HepG2 (cell line): Measurements from ENCODE around the gene MAPK11. TPM values are rescaled to one million over a fixed set of nuclear protein-coding genes. Genes with fewer than 3 reads are reported as not detected.
A peak's percentile ranks its signal among the peaks of the same experiment; 100 is the strongest.

Experiments
- ATAC-seq: fragments of 200-7000 bp; cut with Tn5 transposase; 3 replicates; pipeline ENCODE4 v1.9.1; 2020; ENCODE audit warnings: mild to moderate bottlenecking, moderate library complexity
- BruUV-seq: library from RNA; stranded (reverse); fragments of 400-500 nt; replicated peaks from 2 replicates; lab custom pipeline; 2021; lab: Mats Ljungman, UMichigan
- CTCF ChIA-PET: fragments of 300-600 bp; formaldehyde crosslinking; extraction: SDS; loops from one replicate; lab custom pipeline; 2021; ENCODE audit warnings: low total read pairs, inconsistent platforms, low intra/inter-chr PET ratio; lab: Yijun Ruan, JAX
- POLR2A ChIA-PET: fragments of 350-600 bp; sonication (Branson Sonifier 250); formaldehyde crosslinking; loops from one replicate; lab custom pipeline; 2020; ENCODE audit warnings: antibody characterized with exemption, inconsistent platforms; lab: Yijun Ruan, JAX
- DNase-seq: peaks from one replicate; pipeline ENCODE4 v3.0.0-alpha.2; 2015; ENCODE audit warnings: low spot score
- FAIRE-seq: peaks from 3 replicates; lab custom pipeline; 2011; peaks lifted over from hg19 to GRCh38; lab: Jason Lieb, UNC
- H2AFZ ChIP-seq: one replicate; pipeline ENCODE4 v1.6.1; 2011; ENCODE audit warnings: low read length, inconsistent platforms
- H3K27ac ChIP-seq: fragments of 300-600 bp; 3 replicates; pipeline ENCODE4 v1.8.0; 2011; ENCODE audit warnings: mixed run types, mild to moderate bottlenecking, mixed read lengths, low read length, inconsistent platforms; ENCODE audit not compliant: insufficient read depth; ENCODE audit errors: extremely low read length
- H3K27me3 ChIP-seq, 2 experiments: fragments of 200-600 bp in 1 of 2; 2 replicates in 1 of 2; 3 replicates in 1 of 2; pipeline versions ENCODE4 v1.6.0 to v1.8.0; 2011; ENCODE audit warnings: low read length in 2 of 2, mild to moderate bottlenecking in 2 of 2, moderate library complexity in 2 of 2, inconsistent platforms in 1 of 2; ENCODE audit not compliant: insufficient read depth in 2 of 2, control insufficient read depth in 1 of 2
- H3K36me3 ChIP-seq, 2 experiments: fragments of 200-600 bp in 1 of 2; replicated peaks in 1 of 2; 2 replicates in 1 of 2; 3 replicates in 1 of 2; pipeline versions ENCODE4 v1.5.1 to v1.8.0; 2011; ENCODE audit warnings: low read length in 2 of 2, inconsistent platforms in 1 of 2; ENCODE audit not compliant: insufficient read depth in 2 of 2, control insufficient read depth in 1 of 2
- H3K4me1 ChIP-seq: 2 replicates; pipeline ENCODE4 v1.5.1; 2012; ENCODE audit warnings: low read length, inconsistent platforms; ENCODE audit not compliant: insufficient read depth
- H3K4me2 ChIP-seq: 2 replicates; pipeline ENCODE4 v1.6.0; 2011; ENCODE audit warnings: low read depth, low read length, inconsistent platforms
- H3K4me3 ChIP-seq, 3 experiments: fragments of 200-600 bp in 1 of 3; sonication (generic), shearing (Covaris generic) in 1 of 3; replicated peaks in 1 of 3; 2 replicates each; pipeline ENCODE4 v1.5.1; 2011 to 2016; ENCODE audit warnings: low read length in 3 of 3, inconsistent platforms in 2 of 3, low read depth in 2 of 3, mild to moderate bottlenecking in 2 of 3, control low read depth in 1 of 3, mixed read lengths in 1 of 3; ENCODE audit not compliant: insufficient read depth in 1 of 3
- H3K79me2 ChIP-seq: one replicate; pipeline ENCODE4 v1.6.1; 2011; ENCODE audit warnings: low read length, inconsistent platforms; ENCODE audit not compliant: insufficient read depth
- H3K9ac ChIP-seq: 2 replicates; pipeline ENCODE4 v1.6.0; 2011; ENCODE audit warnings: mild to moderate bottlenecking, low read depth, low read length, inconsistent platforms; ENCODE audit not compliant: insufficient read depth
- H3K9me3 ChIP-seq: 2 replicates; pipeline ENCODE4 v1.5.1; 2012; ENCODE audit warnings: mild to moderate bottlenecking, low read length
- H4K20me1 ChIP-seq: 2 replicates; pipeline ENCODE4 v1.6.0; 2011; ENCODE audit warnings: inconsistent platforms, mild to moderate bottlenecking, low read length, moderate library complexity; ENCODE audit not compliant: insufficient read depth
- CTCF ChIP-seq: sonication (generic); formaldehyde crosslinking; IDR thresholded peaks from 2 replicates; pipeline ENCODE4 v1.5.0; 2020; ENCODE audit warnings: mild to moderate bottlenecking, missing genetic modification reagents, moderate library complexity
- FOXJ3 ChIP-seq: sonication (generic); formaldehyde crosslinking; IDR thresholded peaks from 2 replicates; pipeline ENCODE4 v1.4.0; 2020; ENCODE audit warnings: missing genetic modification reagents, mild to moderate bottlenecking, borderline replicate concordance
- HDAC2 ChIP-seq: sonication (generic); formaldehyde crosslinking; IDR thresholded peaks from 2 replicates; pipeline ENCODE4 v1.4.0; 2020; ENCODE audit warnings: missing genetic modification reagents
- HIVEP1 ChIP-seq: sonication (generic); formaldehyde crosslinking; IDR thresholded peaks from 2 replicates; pipeline ENCODE4 v1.4.0; 2020; ENCODE audit warnings: mild to moderate bottlenecking, missing genetic modification reagents
- POLR2G ChIP-seq: fragments of 200-400 bp; formaldehyde crosslinking; IDR thresholded peaks from 2 replicates; pipeline ENCODE4 v1.6.1; 2018; ENCODE audit warnings: mild to moderate bottlenecking, low read depth, low read length, moderate library complexity
- RBM22 ChIP-seq: fragments of 200-400 bp; formaldehyde crosslinking; optimal IDR thresholded peaks from 2 replicates; pipeline ENCODE3; 2017; ENCODE audit warnings: mild to moderate bottlenecking, low read length, moderate library complexity
- RNF2 ChIP-seq: fragments of 450-650 bp; conservative IDR thresholded peaks from 2 replicates; pipeline ENCODE4 v1.6.1; 2016; ENCODE audit warnings: low read depth
- ZFX ChIP-seq: sonication (generic); formaldehyde crosslinking; IDR thresholded peaks from 2 replicates; pipeline ENCODE4 v1.4.0; 2020; ENCODE audit warnings: mild to moderate bottlenecking, low read depth, missing genetic modification reagents, moderate library complexity
- ZNF816 ChIP-seq: sonication (generic); formaldehyde crosslinking; IDR thresholded peaks from 2 replicates; pipeline ENCODE4 v1.8.0; 2022; ENCODE audit warnings: missing genetic modification reagents, mild to moderate bottlenecking, borderline replicate concordance
- WGBS: methylation state at CpG from one replicate; pipeline ENCODE4 v1.1.6; 2017; ENCODE audit warnings: low lambda C conversion rate; 5-methylcytosine and 5-hydroxymethylcytosine counted together
- in situ Hi-C: cut with HindIII; loops from 2 replicates; pipeline ENCODE4 v1.10.0; 2017; ENCODE audit warnings: low pct_unique_long_range_greater_than_20kb; ENCODE audit not compliant: extremely low pct_ligation_motif_present
- intact Hi-C: fragments of 100-400 bp; cut with micrococcal nuclease; formaldehyde crosslinking; loops from one replicate; pipeline ENCODE4 v1.10.0; 2022; ENCODE audit not compliant: unreplicated experiment
- polyA plus RNA-seq, 8 experiments: library from polyadenylated mRNA; depleted of rRNA in 3 of 8; stranded (reverse) in 7 of 8; unstranded in 1 of 8; fragments of >200 nt; fragmentation: Illumina TruSeq in 4 of 8; extraction: Trizol in 4 of 8; gene quantifications; 2 replicates each; pipeline versions ENCODE4 v1.2.1 to v1.2.3, GENCODE V29; 2011 to 2016; ENCODE audit warnings: low read depth in 4 of 8, missing spikeins in 1 of 8, mixed read lengths in 1 of 8; ENCODE audit not compliant: insufficient read depth in 1 of 8
- total RNA-seq, 5 experiments: library from RNA; depleted of rRNA; stranded (reverse); fragments of >200 nt; fragmentation: Illumina TruSeq; extraction: Trizol; gene quantifications; 2 replicates each; pipeline ENCODE4 v1.2.3, GENCODE V29; 2016; ENCODE audit warnings: low read depth in 1 of 5

MAPK11 gene
- total and polyA plus RNA-seq, 2 of the 13 experiments (the other 11 are each of a cell fraction or from before 2014, with no cell fraction given), result 0.15 to 0.17 TPM

GRCh38 chr22:50221410-50222300 is 48.5 kb downstream of the MAPK11 start:
- no peaks in the 10 kb centered on the region for H3K9me3 ChIP-seq
- intact Hi-C loops, result no loop called here
- no peak overlapping the region for H3K9ac ChIP-seq
- 95% methylated on average over 10 of the region's 19 CpGs for WGBS
- H3K27ac ChIP-seq, result no peak overlapping the region
- ATAC-seq (no peak), FAIRE-seq (no peak)
- CTCF ChIA-PET, result no interaction called here
- H3K36me3 ChIP-seq, result peaks cover 22 to 56% of the 10 kb centered on the region in 2 experiments; a peak in 4 of 5 replicates
- no peaks in the 10 kb centered on the region for H4K20me1 ChIP-seq
- H3K79me2 ChIP-seq, result no peaks in the 10 kb centered on the region
- H3K27me3 ChIP-seq, result no peaks in the 10 kb centered on the region
- TF ChIP-seq HIVEP1 (CRISPR knock-in tag) (no peak), CTCF (CRISPR knock-in tag) (peak; percentile 47)
- TF ChIP-seq, all 625 proteins: peak for 1
- Histone ChIP-seq H3K4me2 (no peak overlapping the region), H3K4me1 (peaks cover 11% of the 10 kb centered on the region), H2AFZ (no peak overlapping the region), H3K4me3 (no peak overlapping the region)
- POLR2A ChIA-PET, result no interaction called here
- no peak for DNase-seq
- in situ Hi-C loops, result no loop called here
- no TSS peak for BruUV-seq

GRCh38 chr22:50220603-50221409 is 49.4 kb downstream of the MAPK11 start:
- DNase-seq (no peak), ATAC-seq (no peak), FAIRE-seq (no peak)
- ChIA-PET CTCF (no interaction called here), POLR2A (no interaction called here)
- no peak overlapping the region for H3K4me2 ChIP-seq
- no peaks in the 10 kb centered on the region for H3K79me2 ChIP-seq
- TF ChIP-seq RBM22 (peak; percentile 0), ZFX (CRISPR knock-in tag) (no peak), HDAC2 (CRISPR knock-in tag) (no peak), POLR2G (0 out of 2 replicates have a peak, but pooled peaks have one; percentile 22), ZNF816 (CRISPR knock-in tag) (no peak), RNF2 (no peak), FOXJ3 (CRISPR knock-in tag) (no peak)
- no peaks in the 10 kb centered on the region for H3K9me3 ChIP-seq
- intact Hi-C loops (no loop called here), in situ Hi-C loops (no loop called here)
- H3K9ac ChIP-seq, result no peak overlapping the region
- H3K27me3 ChIP-seq, result no peaks in the 10 kb centered on the region
- no peaks in the 10 kb centered on the region for H4K20me1 ChIP-seq
- no peak overlapping the region for H3K4me3 ChIP-seq
- H3K36me3 ChIP-seq, result peaks cover 22 to 64% of the 10 kb centered on the region in 2 experiments; a peak in 4 of 5 replicates
- no peak overlapping the region for H2AFZ ChIP-seq
- 98% methylated on average over 17 of the region's 45 CpGs for whole genome bisulfite sequencing
- peaks cover 9% of the 10 kb centered on the region for H3K4me1 ChIP-seq
- BruUV-seq, result no TSS peak
- H3K27ac ChIP-seq, result no peak overlapping the region
